GM13976 (cell line): Measurements from ENCODE around the gene KCNQ5.

Experiments used
- DNase-seq: peaks from one replicate; pipeline ENCODE4 v3.0.0; 2012; ENCODE audit warnings: low spot score
- in situ Hi-C: fragments of 300-500 bp; cut with MboI; formaldehyde crosslinking; loops from one replicate; pipeline ENCODE4 v1.12.0; 2022; ENCODE audit warnings: low sequenced_read_pairs, mixed read lengths, inconsistent platforms; ENCODE audit not compliant: unreplicated experiment
- TF ChIP-seq, protein P1 (sequence below): IDR thresholded peaks from 2 replicates; pipeline ENCODE4 v1.5.1; 2012; ENCODE audit warnings: borderline replicate concordance, mild to moderate bottlenecking; ENCODE audit not compliant: insufficient read depth; ENCODE audit errors: extremely low read depth, missing control alignments, control extremely low read depth

Gene KCNQ5

DNA sequence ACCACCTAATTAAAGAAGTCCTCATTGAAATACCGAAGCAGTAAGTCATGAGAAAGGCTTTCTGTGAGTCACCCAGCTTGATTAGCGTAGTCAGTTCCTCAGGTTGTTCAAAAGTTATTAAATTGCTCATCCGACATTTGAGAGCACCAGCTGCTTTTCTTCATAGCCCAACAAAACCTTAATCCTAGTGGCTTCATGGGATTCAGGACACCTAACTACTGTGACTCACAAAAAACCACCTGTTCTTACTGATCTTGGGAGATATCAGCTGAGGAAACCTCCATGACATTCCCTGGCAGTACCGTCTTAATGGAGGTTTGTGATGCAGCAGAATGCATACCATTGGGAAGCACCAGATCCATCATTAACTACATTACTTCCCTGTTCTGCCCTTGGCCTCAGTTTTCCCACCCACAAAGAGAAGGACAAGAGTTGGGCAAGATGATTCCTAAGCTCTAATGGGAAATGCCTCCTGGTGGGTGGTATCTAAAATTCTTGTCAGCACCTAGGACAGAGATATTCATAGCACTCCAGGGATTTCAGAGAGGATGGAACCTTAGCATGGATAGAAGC is 499.6 kb downstream of the KCNQ5 start:
- no peak for DNase-seq
- TF ChIP-seq, protein P1, sequence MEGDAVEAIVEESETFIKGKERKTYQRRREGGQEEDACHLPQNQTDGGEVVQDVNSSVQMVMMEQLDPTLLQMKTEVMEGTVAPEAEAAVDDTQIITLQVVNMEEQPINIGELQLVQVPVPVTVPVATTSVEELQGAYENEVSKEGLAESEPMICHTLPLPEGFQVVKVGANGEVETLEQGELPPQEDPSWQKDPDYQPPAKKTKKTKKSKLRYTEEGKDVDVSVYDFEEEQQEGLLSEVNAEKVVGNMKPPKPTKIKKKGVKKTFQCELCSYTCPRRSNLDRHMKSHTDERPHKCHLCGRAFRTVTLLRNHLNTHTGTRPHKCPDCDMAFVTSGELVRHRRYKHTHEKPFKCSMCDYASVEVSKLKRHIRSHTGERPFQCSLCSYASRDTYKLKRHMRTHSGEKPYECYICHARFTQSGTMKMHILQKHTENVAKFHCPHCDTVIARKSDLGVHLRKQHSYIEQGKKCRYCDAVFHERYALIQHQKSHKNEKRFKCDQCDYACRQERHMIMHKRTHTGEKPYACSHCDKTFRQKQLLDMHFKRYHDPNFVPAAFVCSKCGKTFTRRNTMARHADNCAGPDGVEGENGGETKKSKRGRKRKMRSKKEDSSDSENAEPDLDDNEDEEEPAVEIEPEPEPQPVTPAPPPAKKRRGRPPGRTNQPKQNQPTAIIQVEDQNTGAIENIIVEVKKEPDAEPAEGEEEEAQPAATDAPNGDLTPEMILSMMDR, result no peak
- in situ Hi-C loops, result no loop called here

DNA sequence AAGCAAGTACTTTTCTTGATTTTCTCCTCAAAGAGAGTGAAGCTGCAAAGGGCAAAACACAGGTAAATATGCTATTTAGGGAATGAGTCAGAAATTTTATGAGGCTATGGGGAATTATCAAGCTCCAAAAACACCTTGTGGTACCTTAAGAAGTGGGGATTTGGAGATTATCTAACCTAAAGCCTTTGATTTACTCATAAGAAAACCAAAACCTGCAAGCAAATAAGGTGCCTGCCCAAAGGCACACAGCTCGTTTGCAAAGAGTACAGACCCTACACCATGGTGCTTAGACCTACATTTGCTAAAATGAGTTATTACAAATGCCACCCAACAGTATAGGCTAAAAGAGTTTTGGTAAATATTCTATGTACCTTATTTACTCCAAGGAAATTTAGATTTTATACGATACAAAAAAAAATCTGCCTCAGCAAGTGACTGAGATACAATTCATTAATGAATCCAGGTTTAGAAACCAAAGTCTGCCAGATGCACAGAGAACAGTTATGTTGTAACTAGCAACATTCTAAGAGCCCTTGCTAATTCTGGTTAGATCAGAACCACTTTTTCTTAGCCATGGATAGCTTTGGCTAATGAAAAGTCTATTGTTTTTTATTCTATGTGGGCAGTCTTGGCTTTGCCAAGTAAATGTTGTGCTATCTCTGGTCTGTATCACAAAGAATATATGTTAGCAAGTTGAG is 501.9 kb downstream of the KCNQ5 start:
- TF ChIP-seq, protein P1, result no peak
- in situ Hi-C loops, result no loop called here
- DNase-seq, result no peak

DNA sequence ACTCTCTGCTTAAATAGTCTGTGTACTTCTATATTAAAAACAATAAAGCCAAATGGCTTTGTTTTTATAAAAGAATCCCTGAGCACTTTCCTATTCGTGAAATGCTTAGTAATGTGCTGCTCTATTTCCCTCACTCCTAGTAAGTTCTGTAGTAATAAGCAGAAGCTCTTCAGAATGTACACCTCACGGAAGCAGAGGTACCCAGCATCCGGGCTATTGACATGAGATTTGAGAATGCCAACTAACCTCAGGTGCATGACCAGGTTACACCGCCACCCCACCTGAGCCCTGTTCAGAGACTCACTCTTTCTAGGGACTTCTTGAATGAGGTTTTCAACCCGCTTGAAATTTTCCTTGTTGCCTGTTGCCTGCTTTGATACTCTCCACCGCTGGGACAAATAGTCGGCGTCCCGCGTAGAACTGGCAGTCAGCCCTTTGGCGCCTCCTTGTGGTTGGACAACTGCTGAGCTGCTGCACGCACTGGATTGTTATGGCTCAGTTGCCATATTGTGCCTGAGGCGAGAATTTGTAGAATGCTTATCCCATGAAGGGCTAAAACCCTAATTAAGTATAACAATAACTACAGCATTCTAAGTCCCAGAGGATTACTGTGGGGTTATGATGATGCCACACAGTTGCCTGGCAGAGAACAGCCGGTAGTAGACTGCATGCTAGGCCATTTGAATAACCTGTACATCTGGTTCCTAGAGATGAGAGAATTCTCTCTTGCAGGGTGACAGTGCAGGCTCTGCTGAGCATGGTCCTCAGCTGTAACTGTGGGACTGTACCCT is 508.0 kb downstream of the KCNQ5 start:
- in situ Hi-C loops, result loop anchor here (10.0 kb wide), 1 partner anchor 515 kb away; no protein-coding TSS in a partner anchor
- DNase-seq, result peak; percentile 68
- TF ChIP-seq, protein P1, result peak; percentile 94

DNA sequence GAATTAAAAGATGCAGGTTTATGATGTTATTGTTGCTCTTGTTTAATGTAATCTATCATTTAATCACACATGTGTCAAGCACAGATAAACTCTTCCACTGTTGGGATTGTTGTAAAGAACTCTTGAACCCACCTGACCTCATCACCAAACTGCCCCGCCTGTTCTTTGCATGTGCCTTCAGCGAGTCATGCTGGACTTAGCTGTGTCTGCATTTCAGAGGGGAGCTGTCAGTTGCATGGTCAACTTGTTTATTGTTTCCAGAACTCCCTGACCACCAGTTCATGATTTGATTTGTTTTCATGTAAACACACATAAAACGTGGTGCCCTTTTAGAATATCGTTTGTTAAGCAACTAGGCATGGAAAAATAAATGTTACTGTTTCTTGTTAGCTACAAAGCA is 509.8 kb downstream of the KCNQ5 start:
- TF ChIP-seq, protein P1, result no peak
- no peak for DNase-seq
- in situ Hi-C loops, result loop anchor here (10.0 kb wide), 1 partner anchor 517 kb away; no protein-coding TSS in a partner anchor

DNA sequence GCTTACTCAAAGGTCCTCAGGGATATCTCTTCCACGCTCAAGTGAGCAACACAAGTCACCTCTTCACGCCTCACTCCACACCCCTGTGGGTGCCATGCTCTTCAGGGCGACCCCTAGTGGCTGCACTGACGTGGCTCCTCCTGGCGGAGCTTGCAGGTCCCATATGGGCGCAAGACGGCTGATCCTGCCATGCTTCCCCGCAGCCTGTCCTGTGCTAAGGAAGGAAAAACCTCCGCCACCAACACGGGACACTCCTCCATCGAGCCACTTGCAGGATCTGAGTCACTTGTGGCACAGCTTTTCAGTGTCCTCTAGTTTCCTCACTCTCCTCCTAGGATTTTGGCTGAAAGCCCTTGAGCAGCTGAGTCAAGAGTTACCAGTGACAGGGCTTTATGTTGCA is 512.7 kb downstream of the KCNQ5 start:
- DNase-seq, result no peak
- TF ChIP-seq, protein P1, result peak; percentile 12
- in situ Hi-C loops, result loop anchor here (10.0 kb wide), 1 partner anchor 520 kb away; no protein-coding TSS in a partner anchor

DNA sequence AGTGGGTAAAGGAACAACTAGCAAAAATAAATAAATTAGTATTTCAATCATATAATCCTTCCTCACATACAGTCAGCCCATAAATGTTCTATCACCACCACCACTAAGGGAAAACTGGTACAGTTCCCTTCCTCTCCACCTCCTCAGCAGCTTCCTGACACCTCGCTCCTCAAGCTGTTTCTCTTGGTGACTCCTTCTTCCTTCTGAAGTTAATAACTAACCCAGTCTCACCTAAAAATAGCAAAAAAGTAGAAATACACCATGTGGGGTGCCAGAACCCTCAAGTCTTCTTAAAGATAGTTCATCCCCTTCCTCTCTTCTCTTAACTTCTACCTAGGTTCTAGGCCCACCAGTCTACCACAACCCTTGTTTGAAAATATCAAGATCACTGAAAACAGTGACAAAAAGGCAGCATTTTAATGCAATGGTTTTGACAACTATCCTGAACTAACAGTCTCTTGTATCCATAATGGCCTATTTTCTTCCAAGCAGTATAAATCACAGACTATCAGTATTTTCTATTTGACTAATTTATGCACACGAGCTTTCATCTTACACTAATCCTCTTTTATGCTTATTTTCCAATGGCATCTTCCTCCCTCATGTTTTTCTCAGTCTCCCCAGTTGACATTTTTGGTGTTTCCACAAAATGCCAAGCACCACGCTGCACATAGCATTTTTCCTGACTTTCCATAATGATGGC is 518.0 kb downstream of the KCNQ5 start:
- TF ChIP-seq, protein P1, result no peak
- in situ Hi-C loops, result loop anchor here (10.0 kb wide), 1 partner anchor 525 kb away; no protein-coding TSS in a partner anchor
- DNase-seq, result no peak
